HEK293 (cell line): ENCODE measurements around the gene HDGF.

Experiments used
- GLIS1 ChIP-seq: fragments of 450-650 bp; formaldehyde crosslinking; IDR thresholded peaks from 2 replicates; pipeline ENCODE4 v1.5.1; 2016; ENCODE audit warnings: missing biosample characterization, missing genetic modification characterization
- HOXC10 ChIP-seq: sonication (generic); formaldehyde crosslinking; IDR thresholded peaks from 2 replicates; pipeline ENCODE4 v1.8.1; 2023; ENCODE audit warnings: mild to moderate bottlenecking, missing genetic modification reagents
- KLF9 ChIP-seq: fragments of 450-650 bp; formaldehyde crosslinking; IDR thresholded peaks from 2 replicates; pipeline ENCODE4 v1.5.1; 2016; ENCODE audit warnings: missing biosample characterization, missing genetic modification characterization, low read depth
- SP2 ChIP-seq: fragments of 450-650 bp; formaldehyde crosslinking; IDR thresholded peaks from 2 replicates; pipeline ENCODE4 v1.5.1; 2016; ENCODE audit warnings: missing biosample characterization, missing genetic modification characterization
- ZBTB20 ChIP-seq: fragments of 450-650 bp; formaldehyde crosslinking; IDR thresholded peaks from 2 replicates; pipeline ENCODE4 v1.5.1; 2016; ENCODE audit warnings: missing biosample characterization, missing genetic modification characterization
- ZBTB7A ChIP-seq: fragments of 450-650 bp; formaldehyde crosslinking; IDR thresholded peaks from 2 replicates; pipeline ENCODE4 v1.5.1; 2016; ENCODE audit warnings: low read depth, missing biosample characterization, missing genetic modification characterization
- ZNF146 ChIP-seq: fragments of 450-650 bp; formaldehyde crosslinking; IDR thresholded peaks from 2 replicates; pipeline ENCODE4 v1.5.1; 2016; ENCODE audit warnings: missing biosample characterization, missing genetic modification characterization
- ZNF214 ChIP-seq: fragments of 450-650 bp; formaldehyde crosslinking; IDR thresholded peaks from 2 replicates; pipeline ENCODE4 v1.5.1; 2017; ENCODE audit warnings: missing biosample characterization, mild to moderate bottlenecking, missing genetic modification characterization, borderline replicate concordance
- ZNF274 ChIP-seq, 2 experiments: fragments of 200-500 bp in 1 of 2; fragments of 450-650 bp in 1 of 2; sonication (Bioruptor generic) in 1 of 2; formaldehyde crosslinking in 1 of 2; IDR thresholded peaks; 2 replicates each; pipeline versions ENCODE4 v1.5.1 to v1.6.1; 2014 to 2016; ENCODE audit warnings: borderline replicate concordance in 1 of 2, inconsistent platforms in 1 of 2, low read length in 1 of 2, missing biosample characterization in 1 of 2, missing genetic modification characterization in 1 of 2
- ZNF777 ChIP-seq: fragments of 450-650 bp; formaldehyde crosslinking; IDR thresholded peaks from 2 replicates; pipeline ENCODE4 v1.5.1; 2017; ENCODE audit warnings: missing biosample characterization, missing genetic modification characterization, borderline replicate concordance
- TF ChIP-seq, protein P1 (sequence below): fragments of 450-650 bp; formaldehyde crosslinking; IDR thresholded peaks from 2 replicates; pipeline ENCODE4 v1.5.1; 2016; ENCODE audit warnings: missing biosample characterization, missing genetic modification characterization
- TF ChIP-seq, protein P2 (sequence below): fragments of 450-650 bp; formaldehyde crosslinking; IDR thresholded peaks from 2 replicates; pipeline ENCODE4 v1.5.1; 2016; ENCODE audit warnings: missing biosample characterization, missing genetic modification characterization
- TF ChIP-seq, protein P3 (sequence below): fragments of 450-650 bp; formaldehyde crosslinking; IDR thresholded peaks from 2 replicates; pipeline ENCODE4 v1.5.1; 2016; ENCODE audit warnings: missing biosample characterization, missing genetic modification characterization
- TF ChIP-seq, protein P4 (sequence below): fragments of 450-650 bp; formaldehyde crosslinking; conservative IDR thresholded peaks from 2 replicates; pipeline ENCODE4 v1.5.1; 2016; ENCODE audit warnings: low read depth, missing biosample characterization, missing genetic modification characterization
- TF ChIP-seq, protein P5 (sequence below): fragments of 450-650 bp; formaldehyde crosslinking; IDR thresholded peaks from 2 replicates; pipeline ENCODE4 v1.5.1; 2017; ENCODE audit warnings: missing biosample characterization, missing genetic modification characterization

HDGF gene

DNA sequence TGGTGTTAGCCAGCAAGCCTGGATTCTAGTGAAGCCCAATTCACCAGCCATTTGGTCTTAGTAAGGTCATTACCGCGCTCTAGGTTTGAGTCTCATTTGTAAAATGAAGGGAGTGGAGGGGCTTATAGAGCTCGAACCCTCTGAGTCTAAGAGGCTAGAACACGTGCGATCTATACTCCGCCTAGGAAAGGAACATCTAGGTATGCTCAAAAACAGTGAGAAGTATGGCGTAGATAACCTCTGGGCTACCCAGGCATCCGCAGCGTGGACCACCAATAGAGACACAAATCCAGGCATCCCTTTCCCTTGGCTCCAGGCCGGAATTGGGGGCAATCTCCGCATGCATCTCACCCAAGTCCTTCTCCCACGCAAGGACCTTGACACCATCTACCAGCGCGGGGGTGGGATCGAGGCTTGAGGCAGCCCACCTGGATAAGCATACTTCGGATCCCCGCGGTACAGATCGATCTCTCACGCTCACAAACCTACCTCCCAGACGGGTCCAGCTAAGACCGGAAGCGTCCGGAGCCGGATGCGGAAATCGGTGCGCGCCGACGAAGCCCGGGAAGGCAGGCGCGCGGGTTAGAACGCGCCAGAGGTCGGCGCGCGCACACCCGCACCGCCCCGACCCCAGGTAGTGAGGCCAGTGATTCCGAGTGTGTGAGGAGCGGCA lies 23.4 kb downstream of the HDGF start, which contains the start of gene METTL25B (continued):
- 0 out of 2 replicates have a peak, but pooled peaks have one; percentile 3 for TF ChIP-seq HOXC10 (CRISPR knock-in tag)
- no peak for TF ChIP-seq ZNF274 (IDR thresholded peaks at IDR 0.05; ENCODE audit: low read length)
- no peak for TF ChIP-seq ZNF274 (tag by site-specific recombination; IDR thresholded peaks at IDR 0.05; ENCODE audit: borderline replicate concordance)
- 0 out of 2 replicates have a peak, but pooled peaks have one; percentile 35 for TF ChIP-seq ZBTB7A (tag by site-specific recombination)
- no peak for TF ChIP-seq ZNF214 (tag by site-specific recombination)
- TF ChIP-seq, protein P1, sequence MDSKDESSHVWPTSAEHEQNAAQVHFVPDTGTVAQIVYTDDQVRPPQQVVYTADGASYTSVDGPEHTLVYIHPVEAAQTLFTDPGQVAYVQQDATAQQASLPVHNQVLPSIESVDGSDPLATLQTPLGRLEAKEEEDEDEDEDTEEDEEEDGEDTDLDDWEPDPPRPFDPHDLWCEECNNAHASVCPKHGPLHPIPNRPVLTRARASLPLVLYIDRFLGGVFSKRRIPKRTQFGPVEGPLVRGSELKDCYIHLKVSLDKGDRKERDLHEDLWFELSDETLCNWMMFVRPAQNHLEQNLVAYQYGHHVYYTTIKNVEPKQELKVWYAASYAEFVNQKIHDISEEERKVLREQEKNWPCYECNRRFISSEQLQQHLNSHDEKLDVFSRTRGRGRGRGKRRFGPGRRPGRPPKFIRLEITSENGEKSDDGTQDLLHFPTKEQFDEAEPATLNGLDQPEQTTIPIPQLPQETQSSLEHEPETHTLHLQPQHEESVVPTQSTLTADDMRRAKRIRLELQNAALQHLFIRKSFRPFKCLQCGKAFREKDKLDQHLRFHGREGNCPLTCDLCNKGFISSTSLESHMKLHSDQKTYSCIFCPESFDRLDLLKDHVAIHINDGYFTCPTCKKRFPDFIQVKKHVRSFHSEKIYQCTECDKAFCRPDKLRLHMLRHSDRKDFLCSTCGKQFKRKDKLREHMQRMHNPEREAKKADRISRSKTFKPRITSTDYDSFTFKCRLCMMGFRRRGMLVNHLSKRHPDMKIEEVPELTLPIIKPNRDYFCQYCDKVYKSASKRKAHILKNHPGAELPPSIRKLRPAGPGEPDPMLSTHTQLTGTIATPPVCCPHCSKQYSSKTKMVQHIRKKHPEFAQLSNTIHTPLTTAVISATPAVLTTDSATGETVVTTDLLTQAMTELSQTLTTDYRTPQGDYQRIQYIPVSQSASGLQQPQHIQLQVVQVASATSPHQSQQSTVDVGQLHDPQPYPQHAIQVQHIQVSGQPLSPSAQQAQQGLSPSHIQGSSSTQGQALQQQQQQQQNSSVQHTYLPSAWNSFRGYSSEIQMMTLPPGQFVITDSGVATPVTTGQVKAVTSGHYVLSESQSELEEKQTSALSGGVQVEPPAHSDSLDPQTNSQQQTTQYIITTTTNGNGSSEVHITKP (tag by site-specific recombination) = peak; percentile 15; the same call in 1 of the 2 replicates
- TF ChIP-seq, protein P2, sequence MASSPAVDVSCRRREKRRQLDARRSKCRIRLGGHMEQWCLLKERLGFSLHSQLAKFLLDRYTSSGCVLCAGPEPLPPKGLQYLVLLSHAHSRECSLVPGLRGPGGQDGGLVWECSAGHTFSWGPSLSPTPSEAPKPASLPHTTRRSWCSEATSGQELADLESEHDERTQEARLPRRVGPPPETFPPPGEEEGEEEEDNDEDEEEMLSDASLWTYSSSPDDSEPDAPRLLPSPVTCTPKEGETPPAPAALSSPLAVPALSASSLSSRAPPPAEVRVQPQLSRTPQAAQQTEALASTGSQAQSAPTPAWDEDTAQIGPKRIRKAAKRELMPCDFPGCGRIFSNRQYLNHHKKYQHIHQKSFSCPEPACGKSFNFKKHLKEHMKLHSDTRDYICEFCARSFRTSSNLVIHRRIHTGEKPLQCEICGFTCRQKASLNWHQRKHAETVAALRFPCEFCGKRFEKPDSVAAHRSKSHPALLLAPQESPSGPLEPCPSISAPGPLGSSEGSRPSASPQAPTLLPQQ = 0 out of 2 replicates have a peak, but pooled peaks have one; percentile 18
- TF ChIP-seq ZNF146 = 0 out of 2 replicates have a peak, but pooled peaks have one; percentile 18
- TF ChIP-seq ZNF777 (tag by site-specific recombination) = no peak; the same call in 1 of the 2 replicates
- no peak for TF ChIP-seq ZBTB20
- TF ChIP-seq, protein P3, sequence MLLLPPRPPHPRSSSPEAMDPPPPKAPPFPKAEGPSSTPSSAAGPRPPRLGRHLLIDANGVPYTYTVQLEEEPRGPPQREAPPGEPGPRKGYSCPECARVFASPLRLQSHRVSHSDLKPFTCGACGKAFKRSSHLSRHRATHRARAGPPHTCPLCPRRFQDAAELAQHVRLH (tag by site-specific recombination) = 0 out of 2 replicates have a peak, but pooled peaks have one; percentile 10
- TF ChIP-seq, protein P4, sequence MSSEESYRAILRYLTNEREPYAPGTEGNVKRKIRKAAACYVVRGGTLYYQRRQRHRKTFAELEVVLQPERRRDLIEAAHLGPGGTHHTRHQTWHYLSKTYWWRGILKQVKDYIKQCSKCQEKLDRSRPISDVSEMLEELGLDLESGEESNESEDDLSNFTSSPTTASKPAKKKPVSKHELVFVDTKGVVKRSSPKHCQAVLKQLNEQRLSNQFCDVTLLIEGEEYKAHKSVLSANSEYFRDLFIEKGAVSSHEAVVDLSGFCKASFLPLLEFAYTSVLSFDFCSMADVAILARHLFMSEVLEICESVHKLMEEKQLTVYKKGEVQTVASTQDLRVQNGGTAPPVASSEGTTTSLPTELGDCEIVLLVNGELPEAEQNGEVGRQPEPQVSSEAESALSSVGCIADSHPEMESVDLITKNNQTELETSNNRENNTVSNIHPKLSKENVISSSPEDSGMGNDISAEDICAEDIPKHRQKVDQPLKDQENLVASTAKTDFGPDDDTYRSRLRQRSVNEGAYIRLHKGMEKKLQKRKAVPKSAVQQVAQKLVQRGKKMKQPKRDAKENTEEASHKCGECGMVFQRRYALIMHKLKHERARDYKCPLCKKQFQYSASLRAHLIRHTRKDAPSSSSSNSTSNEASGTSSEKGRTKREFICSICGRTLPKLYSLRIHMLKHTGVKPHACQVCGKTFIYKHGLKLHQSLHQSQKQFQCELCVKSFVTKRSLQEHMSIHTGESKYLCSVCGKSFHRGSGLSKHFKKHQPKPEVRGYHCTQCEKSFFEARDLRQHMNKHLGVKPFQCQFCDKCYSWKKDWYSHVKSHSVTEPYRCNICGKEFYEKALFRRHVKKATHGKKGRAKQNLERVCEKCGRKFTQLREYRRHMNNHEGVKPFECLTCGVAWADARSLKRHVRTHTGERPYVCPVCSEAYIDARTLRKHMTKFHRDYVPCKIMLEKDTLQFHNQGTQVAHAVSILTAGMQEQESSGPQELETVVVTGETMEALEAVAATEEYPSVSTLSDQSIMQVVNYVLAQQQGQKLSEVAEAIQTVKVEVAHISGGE (tag by site-specific recombination) = peak; percentile 88; the same call in 1 of the 2 replicates
- TF ChIP-seq KLF9 (tag by site-specific recombination) = peak; percentile 13; the same call in 1 of the 2 replicates
- peak; percentile 77 for TF ChIP-seq GLIS1 (tag by site-specific recombination)
- peak; percentile 62; the same call in 1 of the 2 replicates for TF ChIP-seq SP2 (tag by site-specific recombination)
- TF ChIP-seq, protein P5, sequence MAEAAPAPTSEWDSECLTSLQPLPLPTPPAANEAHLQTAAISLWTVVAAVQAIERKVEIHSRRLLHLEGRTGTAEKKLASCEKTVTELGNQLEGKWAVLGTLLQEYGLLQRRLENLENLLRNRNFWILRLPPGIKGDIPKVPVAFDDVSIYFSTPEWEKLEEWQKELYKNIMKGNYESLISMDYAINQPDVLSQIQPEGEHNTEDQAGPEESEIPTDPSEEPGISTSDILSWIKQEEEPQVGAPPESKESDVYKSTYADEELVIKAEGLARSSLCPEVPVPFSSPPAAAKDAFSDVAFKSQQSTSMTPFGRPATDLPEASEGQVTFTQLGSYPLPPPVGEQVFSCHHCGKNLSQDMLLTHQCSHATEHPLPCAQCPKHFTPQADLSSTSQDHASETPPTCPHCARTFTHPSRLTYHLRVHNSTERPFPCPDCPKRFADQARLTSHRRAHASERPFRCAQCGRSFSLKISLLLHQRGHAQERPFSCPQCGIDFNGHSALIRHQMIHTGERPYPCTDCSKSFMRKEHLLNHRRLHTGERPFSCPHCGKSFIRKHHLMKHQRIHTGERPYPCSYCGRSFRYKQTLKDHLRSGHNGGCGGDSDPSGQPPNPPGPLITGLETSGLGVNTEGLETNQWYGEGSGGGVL (tag by site-specific recombination) = peak; percentile 36; the same call in 1 of the 2 replicates
